Pancreas (tissue), 10 donors: ENCODE data around the gene HABP2. TPM values are rescaled to one million over a fixed set of nuclear protein-coding genes. Genes with fewer than 3 reads are reported as not detected.

Source experiments
- ATAC-seq, 4 donors: fragments of 200-7000 bp; cut with Tn5 transposase; one replicate each; pipeline versions ENCODE4 v1.8.0 to v1.9.1; 2020; ENCODE audit warnings: mild to moderate bottlenecking in 4 of 4, moderate library complexity in 4 of 4
- DNase-seq, 6 donors: peaks; one replicate each; pipeline ENCODE4 v3.0.0-alpha.2; 2020
- FAIRE-seq: peaks from 2 replicates; lab custom pipeline; 2012; peaks lifted over from hg19 to GRCh38; lab: Jason Lieb, UNC
- H3K27ac ChIP-seq, 4 donors: fragments of 200-600 bp; sonication (generic); 1 replicate in 3 of 4; 2 replicates in 1 of 4; pipeline versions ENCODE4 v1.5.0 to v1.8.0; 2020
- H3K27me3 ChIP-seq, 4 donors: fragments of 200-600 bp; one replicate each; pipeline ENCODE4 v1.8.0; 2021
- H3K36me3 ChIP-seq, 3 donors: fragments of 200-600 bp; sonication (generic) in 1 of 3; one replicate each; pipeline versions ENCODE4 v1.5.0 to v1.8.0; 2020 to 2021
- H3K4me1 ChIP-seq, 3 donors: fragments of 200-600 bp; one replicate each; pipeline ENCODE4 v1.8.0; 2021
- H3K4me3 ChIP-seq, 4 donors: fragments of 200-600 bp; sonication (generic) in 2 of 4; one replicate each; pipeline versions ENCODE4 v1.5.0 to v1.8.0; 2020 to 2021
- H3K9me3 ChIP-seq, 4 donors: fragments of 200-600 bp; one replicate each; pipeline ENCODE4 v1.8.0; 2021
- whole genome bisulfite sequencing, 2 donors: extraction: QIAGEN DNeasy Blood & Tissue Kit; methylation state at CpG; one replicate each; pipeline ENCODE4 v1.1.7; 2013; 5-methylcytosine and 5-hydroxymethylcytosine counted together
- intact Hi-C, 3 donors: fragments of 100-400 bp; cut with DNase I; formaldehyde crosslinking; loops; one replicate each; pipeline versions ENCODE4 v1.11.1 to v1.14.2; 2022
- polyA plus RNA-seq, 2 donors: library from polyadenylated mRNA; stranded (reverse); fragments of 200-250 nt; gene quantifications; one replicate each; pipeline ENCODE4 v1.2.3, GENCODE V29; 2013
- total RNA-seq, 6 donors: library from RNA; stranded (reverse); fragmentation: NEBNext Ultra II Directional in 4 of 6; extraction: Animal tissue kit (Norgen Biotek cat#: 25700) in 4 of 6; gene quantifications; one replicate each; pipeline versions ENCODE4 v1.2.1 to v1.2.4, GENCODE V29; 2021 to 2023
- TF ChIP-seq, protein P1 (sequence below), 4 donors: fragments of 200-600 bp; sonication (generic) in 3 of 4; IDR thresholded peaks; one replicate each; pipeline versions ENCODE4 v1.5.0 to v1.8.0; 2021; ENCODE audit warnings: antibody characterized with exemption in 4 of 4
- donor health status: healthy with polysubstance abuse.
- donor health status: DM: no; HTN: no; CAD: no; lungs with moderate emphysema.
- donor health status: DM: no; HTN: no; CAD: no.
- donor health status: control.
- donor health status: control.
- donor health status: Bipolar disorder and iron deficiency.
- donor health status: DM: yes; HTN: yes; CAD: no.
- donor health status: DM: no; HTN: no; CAD: no.
- donor health status: DM: no; HTN: no; CAD: no.
- donor health status: DM: yes; HTN: yes; CAD: no.

The HABP2 gene
- total and polyA plus RNA-seq, 8 donors = 8.8 to 51.7 (median 14.0) TPM

DNA sequence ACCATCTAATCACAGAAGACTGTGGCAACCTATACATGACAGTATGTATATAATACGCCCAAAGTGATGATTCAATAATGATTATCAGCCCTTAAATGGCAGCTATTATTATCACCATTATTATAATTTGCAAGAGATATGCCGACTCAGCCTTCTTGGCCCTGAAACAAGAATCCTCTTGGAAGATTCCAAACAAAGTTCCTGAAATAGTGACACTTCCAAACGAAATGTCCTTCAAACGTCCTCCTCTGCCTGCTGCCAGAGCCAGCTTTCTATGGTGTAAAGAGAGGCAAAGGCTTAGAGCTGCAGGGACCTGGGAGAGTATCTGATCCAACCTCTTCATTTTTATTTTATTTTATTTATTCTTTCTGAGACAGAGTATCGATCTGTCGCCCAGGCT, 75.0 kb downstream of the HABP2 start:
- intact Hi-C loops = no loop called here

DNA sequence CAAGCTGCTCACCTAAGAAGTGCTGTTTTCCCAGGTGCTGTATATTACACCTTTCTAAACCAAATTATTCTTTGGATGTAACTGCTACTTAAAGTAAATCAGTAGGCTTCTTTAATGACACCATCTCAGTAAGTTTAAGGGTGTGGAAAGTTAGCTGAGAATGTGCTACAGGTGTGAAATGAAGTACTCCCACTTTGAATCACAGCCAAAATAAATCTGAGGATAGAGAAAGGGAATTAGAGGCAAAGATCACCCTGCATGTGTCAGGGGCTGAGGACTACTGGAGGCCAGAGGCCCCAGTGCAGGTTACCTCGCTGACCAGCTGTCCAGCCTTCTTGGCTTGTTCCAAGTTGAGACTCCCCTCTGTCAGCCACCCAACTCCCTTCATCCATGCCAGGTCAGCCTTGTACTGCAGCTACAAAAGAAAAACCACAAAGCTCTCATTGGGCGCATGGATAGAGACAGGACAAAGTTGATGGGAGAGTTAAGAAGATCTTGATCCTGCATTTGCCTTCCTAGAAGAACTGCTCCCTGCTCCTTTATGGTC, 75.8 kb downstream of the HABP2 start:
- Histone ChIP-seq H3K27me3 (no peaks in the 10 kb centered on the region), H3K9me3 (no peaks in the 10 kb centered on the region), H3K36me3 (no peaks in the 10 kb centered on the region), H3K27ac (no peak overlapping the region), H3K4me3 (no peak overlapping the region), H3K4me1 (peaks cover 15 to 21% (median 18%) of the 10 kb centered on the region in 3 donors)
- TF ChIP-seq, protein P1, sequence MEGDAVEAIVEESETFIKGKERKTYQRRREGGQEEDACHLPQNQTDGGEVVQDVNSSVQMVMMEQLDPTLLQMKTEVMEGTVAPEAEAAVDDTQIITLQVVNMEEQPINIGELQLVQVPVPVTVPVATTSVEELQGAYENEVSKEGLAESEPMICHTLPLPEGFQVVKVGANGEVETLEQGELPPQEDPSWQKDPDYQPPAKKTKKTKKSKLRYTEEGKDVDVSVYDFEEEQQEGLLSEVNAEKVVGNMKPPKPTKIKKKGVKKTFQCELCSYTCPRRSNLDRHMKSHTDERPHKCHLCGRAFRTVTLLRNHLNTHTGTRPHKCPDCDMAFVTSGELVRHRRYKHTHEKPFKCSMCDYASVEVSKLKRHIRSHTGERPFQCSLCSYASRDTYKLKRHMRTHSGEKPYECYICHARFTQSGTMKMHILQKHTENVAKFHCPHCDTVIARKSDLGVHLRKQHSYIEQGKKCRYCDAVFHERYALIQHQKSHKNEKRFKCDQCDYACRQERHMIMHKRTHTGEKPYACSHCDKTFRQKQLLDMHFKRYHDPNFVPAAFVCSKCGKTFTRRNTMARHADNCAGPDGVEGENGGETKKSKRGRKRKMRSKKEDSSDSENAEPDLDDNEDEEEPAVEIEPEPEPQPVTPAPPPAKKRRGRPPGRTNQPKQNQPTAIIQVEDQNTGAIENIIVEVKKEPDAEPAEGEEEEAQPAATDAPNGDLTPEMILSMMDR (IDR thresholded peaks at IDR 0.05) = no peak
- FAIRE-seq = no peak
- WGBS, 2 donors = 85 to 89% methylated on average over 2 of the region's 2 CpGs
- peak in 2 of 4 donors; percentile 3 to 17 for ATAC-seq
- no peak for DNase-seq
- intact Hi-C loops = no loop called here

More for the DNA sequence above, 75.0 kb downstream of the HABP2 start:
- no peak overlapping the region for H3K4me3 ChIP-seq
- H3K27ac ChIP-seq = no peak overlapping the region
- no peak for DNase-seq
- TF ChIP-seq, protein P1 (IDR thresholded peaks at IDR 0.05) = no peak
- WGBS, 2 donors = 54 to 55% methylated on average over 6 of the region's 6 CpGs
- H3K9me3 ChIP-seq = no peaks in the 10 kb centered on the region
- H3K36me3 ChIP-seq = no peaks in the 10 kb centered on the region
- no peak for FAIRE-seq
- ATAC-seq = no peak
- no peaks in the 10 kb centered on the region for H3K27me3 ChIP-seq
- H3K4me1 ChIP-seq = peaks cover 15 to 21% (median 18%) of the 10 kb centered on the region in 3 donors

DNA sequence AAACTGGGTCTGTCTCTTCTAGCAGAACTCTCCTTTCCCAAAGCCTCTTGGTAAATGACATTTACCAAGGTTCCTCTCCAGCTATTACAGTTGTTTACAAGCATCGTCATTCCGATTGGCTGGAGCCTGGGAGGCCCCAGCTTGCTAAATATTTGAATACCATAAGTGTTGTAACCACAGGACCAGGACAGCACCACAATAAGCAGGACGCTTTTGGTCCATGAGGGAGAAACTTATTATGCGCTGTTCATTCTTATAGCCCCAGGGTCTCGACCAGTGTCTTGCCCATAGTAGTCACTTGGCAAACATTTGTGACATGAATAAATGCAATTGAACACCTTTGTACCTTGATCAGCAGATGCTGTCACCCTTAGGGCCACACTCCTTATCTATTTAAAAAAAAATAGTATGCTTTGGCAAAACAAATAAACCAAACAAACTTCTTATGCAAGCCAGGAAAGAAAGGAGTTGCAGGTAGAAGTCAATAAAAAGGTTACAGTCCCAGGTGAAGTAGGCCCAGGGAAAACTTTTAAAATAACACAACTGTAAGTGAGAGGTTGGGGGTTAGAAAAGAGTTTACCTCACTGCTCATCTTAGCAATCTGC, 78.2 kb downstream of the HABP2 start:
- TF ChIP-seq, protein P1 (IDR thresholded peaks at IDR 0.05) = no peak
- ATAC-seq = peak; percentile 48 to 69 (median 64)
- Histone ChIP-seq H3K36me3 (no peaks in the 10 kb centered on the region), H3K9me3 (no peaks in the 10 kb centered on the region), H3K27ac (peak overlapping the region in 3 of 4 donors; percentile 2 to 38 (median 3)), H3K27me3 (no peaks in the 10 kb centered on the region), H3K4me3 (no peak overlapping the region), H3K4me1 (peaks cover 15 to 21% (median 18%) of the 10 kb centered on the region in 3 donors)
- WGBS, 2 donors = 53 to 55% methylated on average over 5 of the region's 5 CpGs
- DNase-seq = no peak
- intact Hi-C loops = no loop called here
- FAIRE-seq = no peak

DNA sequence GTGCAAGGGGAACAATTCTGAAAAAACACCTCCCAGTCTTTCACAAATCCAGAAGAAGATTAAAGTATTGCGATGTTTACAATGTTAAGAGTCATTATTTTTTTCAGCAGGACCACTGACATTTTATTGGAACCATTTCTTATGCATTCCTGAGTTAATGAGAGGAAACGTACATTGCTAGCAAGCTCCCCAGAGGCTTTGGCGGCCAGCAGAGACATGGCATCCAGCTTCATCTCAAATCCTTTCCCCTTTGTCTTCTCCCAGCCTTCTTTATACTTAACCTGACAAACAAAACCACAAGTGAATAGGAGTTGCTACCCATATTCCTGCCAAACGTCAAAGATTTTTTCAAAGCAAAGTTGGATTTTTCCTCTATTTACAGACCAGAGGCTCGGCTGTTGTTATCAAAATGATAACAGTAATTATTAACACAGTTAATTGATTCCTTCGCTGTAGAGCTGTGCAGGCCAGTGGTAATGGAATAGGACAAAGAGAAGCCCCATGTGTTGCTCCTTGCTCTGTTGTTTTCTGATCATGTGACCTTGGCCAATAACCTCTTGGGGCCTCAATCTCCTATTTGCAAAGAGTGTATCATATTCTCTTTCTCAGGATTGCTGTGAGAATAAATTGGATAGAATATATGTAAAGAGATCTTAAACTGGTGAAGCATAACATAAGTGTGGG, 79.0 kb downstream of the HABP2 start:
- TF ChIP-seq, protein P1 (IDR thresholded peaks at IDR 0.05) = no peak
- intact Hi-C loops = no loop called here
- WGBS, 2 donors = 14 to 16% methylated on average over 6 of the region's 6 CpGs
- DNase-seq = no peak
- no peak overlapping the region for H3K4me3 ChIP-seq
- peaks cover 15 to 21% (median 18%) of the 10 kb centered on the region in 3 donors for H3K4me1 ChIP-seq
- H3K36me3 ChIP-seq = no peaks in the 10 kb centered on the region
- no peak for FAIRE-seq
- H3K27me3 ChIP-seq = no peaks in the 10 kb centered on the region
- H3K27ac ChIP-seq = peak overlapping the region in 3 of 4 donors; percentile 2 to 38 (median 3)
- ATAC-seq = peak in 3 of 4 donors; percentile 17 to 61 (median 53)
- H3K9me3 ChIP-seq = no peaks in the 10 kb centered on the region

Other genes with a start within 250 kb of the HABP2 start
- gene NRAP, start 111.0 kb downstream of the HABP2 start, total RNA-seq = under 1 TPM in 5 of 6 donors, not detected in 1; 0.03 to 0.67 (median 0.03) TPM
- under 1 TPM; 0.04 to 0.21 TPM for gene NRAP, start 111.0 kb downstream of the HABP2 start, polyA plus RNA-seq
- gene CASP7, start 126.9 kb downstream of the HABP2 start, total RNA-seq = 10 to 100 TPM in 5 of 6 donors, 1 to 10 TPM in 1; 7.0 to 28.7 (median 15.1) TPM
- gene CASP7, start 126.9 kb downstream of the HABP2 start, polyA plus RNA-seq = 10 to 100 TPM in 1 of 2 donors, 1 to 10 TPM in 1; 9.4 to 15.1 TPM
- gene PLEKHS1, start 198.6 kb downstream of the HABP2 start, total RNA-seq = 10 to 100 TPM in 4 of 6 donors, 1 to 10 TPM in 2; 6.0 to 28.2 (median 13.1) TPM
- 10 to 100 TPM; 17.2 to 44.6 TPM for gene PLEKHS1, start 198.6 kb downstream of the HABP2 start, polyA plus RNA-seq